H1 (cell line): ENCODE results near the gene ZNF658. TPM values are rescaled to one million over a fixed set of nuclear protein-coding genes. Genes with fewer than 3 reads are reported as not detected.
"Not testable (repeated sequence)": the region's sequence is repeated elsewhere in the genome, so short reads cannot be mapped to it uniquely, and the experiment has no call there.

Source experiments
- CTCF ChIA-PET: fragments of 300-600 bp; sonication (Branson Sonifier 250); formaldehyde crosslinking; loops from one replicate; lab custom pipeline; 2021; ENCODE audit not compliant: partially characterized antibody; lab: Charles Lee
- POLR2A ChIA-PET: fragments of 300-600 bp; sonication (Branson Sonifier 250); formaldehyde crosslinking; loops from one replicate; lab custom pipeline; 2021; ENCODE audit warnings: inconsistent platforms; ENCODE audit not compliant: partially characterized antibody; lab: Charles Lee
- DNase-seq, 2 experiments: peaks; one replicate each; pipeline versions ENCODE4 v3.0.0 to v3.0.0-alpha.2; 2010 to 2022; ENCODE audit warnings: low spot score in 2 of 2, low read depth in 1 of 2, mixed read lengths in 1 of 2
- FAIRE-seq: peaks from 2 replicates; lab custom pipeline; 2011; peaks lifted over from hg19 to GRCh38; lab: Jason Lieb, UNC
- H2AFZ ChIP-seq: 2 replicates; pipeline ENCODE4 v1.8.1; 2012; ENCODE audit warnings: low read length, inconsistent platforms
- H2AK5ac ChIP-seq: 2 replicates; pipeline ENCODE4 v1.6.1; 2013; ENCODE audit warnings: low read depth, low read length
- H2BK120ac ChIP-seq: replicated peaks from 2 replicates; pipeline ENCODE3; 2013; ENCODE audit warnings: low read depth, low read length, inconsistent platforms
- H2BK12ac ChIP-seq: 2 replicates; pipeline ENCODE4 v1.6.1; 2013; ENCODE audit warnings: low read depth, low read length
- H2BK15ac ChIP-seq: 2 replicates; pipeline ENCODE4 v1.6.1; 2013; ENCODE audit warnings: low read length
- H2BK20ac ChIP-seq: 2 replicates; pipeline ENCODE4 v1.6.1; 2013; ENCODE audit warnings: low read length
- H2BK5ac ChIP-seq: 2 replicates; pipeline ENCODE4 v1.6.1; 2013; ENCODE audit warnings: low read depth, low read length
- H3K14ac ChIP-seq: 2 replicates; pipeline ENCODE4 v1.6.1; 2013; ENCODE audit warnings: inconsistent platforms; ENCODE audit not compliant: insufficient read length
- H3K18ac ChIP-seq: 2 replicates; pipeline ENCODE4 v1.6.1; 2013; ENCODE audit warnings: low read length; ENCODE audit errors: extremely low read depth
- H3K23ac ChIP-seq: 2 replicates; pipeline ENCODE4 v1.6.1; 2013; ENCODE audit warnings: inconsistent platforms; ENCODE audit not compliant: insufficient read length
- H3K23me2 ChIP-seq: 2 replicates; pipeline ENCODE4 v1.6.1; 2013; ENCODE audit warnings: low read depth, low read length
- H3K27ac ChIP-seq: 2 replicates; pipeline ENCODE4 v1.6.1; 2011; ENCODE audit warnings: low read depth, low read length, inconsistent platforms
- H3K27me3 ChIP-seq, 4 experiments: replicated peaks in 1 of 4; 1 replicate in 1 of 4; 2 replicates in 3 of 4; pipeline versions ENCODE4 v1.6.1 to v1.8.1; 2011 to 2013; ENCODE audit warnings: low read length in 3 of 4, mild to moderate bottlenecking in 3 of 4, inconsistent platforms in 2 of 4, mixed read lengths in 2 of 4, moderate library complexity in 1 of 4; ENCODE audit not compliant: control insufficient read depth in 3 of 4, insufficient read depth in 3 of 4; ENCODE audit errors: extremely low read depth in 1 of 4
- H3K36me3 ChIP-seq, 4 experiments: 2 replicates each; pipeline versions ENCODE4 v1.6.1 to v1.8.1; 2011 to 2013; ENCODE audit warnings: mild to moderate bottlenecking in 4 of 4, low read length in 3 of 4, moderate library complexity in 2 of 4, control low read depth in 1 of 4, inconsistent platforms in 1 of 4; ENCODE audit not compliant: insufficient read depth in 4 of 4, control insufficient read depth in 2 of 4
- H3K4ac ChIP-seq: replicated peaks from 2 replicates; pipeline ENCODE3; 2013; ENCODE audit warnings: low read length, low read depth, mixed read lengths, inconsistent platforms; ENCODE audit not compliant: insufficient read length
- H3K4me1 ChIP-seq, 4 experiments: replicated peaks in 1 of 4; 1 replicate in 1 of 4; 2 replicates in 3 of 4; pipeline versions ENCODE4 v1.6.1 to v1.8.1; 2011 to 2013; ENCODE audit warnings: low read length in 3 of 4, inconsistent platforms in 2 of 4, mixed read lengths in 1 of 4; ENCODE audit not compliant: insufficient read depth in 4 of 4, control insufficient read depth in 3 of 4
- H3K4me2 ChIP-seq, 2 experiments: 2 replicates each; pipeline versions ENCODE4 v1.6.1 to v1.8.1; 2011 to 2013; ENCODE audit warnings: low read depth in 2 of 2, low read length in 2 of 2, control low read depth in 1 of 2, inconsistent platforms in 1 of 2, mild to moderate bottlenecking in 1 of 2; ENCODE audit not compliant: insufficient read depth in 1 of 2
- H3K4me3 ChIP-seq, 4 experiments: fragments of 200-600, 300-600 bp in 1 of 4; sonication (generic), shearing (Covaris generic), sonication (Bioruptor Twin) in 1 of 4; 2 replicates each; pipeline versions ENCODE4 v1.5.1 to v1.8.1; 2011 to 2016; ENCODE audit warnings: low read length in 4 of 4, low read depth in 3 of 4, control low read depth in 2 of 4, inconsistent platforms in 2 of 4, mild to moderate bottlenecking in 2 of 4, mixed read lengths in 1 of 4, moderate library complexity in 1 of 4; ENCODE audit not compliant: insufficient read depth in 2 of 4; ENCODE audit errors: extremely low read depth in 1 of 4
- H3K56ac ChIP-seq: replicated peaks from 2 replicates; pipeline ENCODE3; 2013; ENCODE audit warnings: low read depth, mild to moderate bottlenecking, mixed read lengths, low read length, inconsistent platforms; ENCODE audit not compliant: insufficient read length
- H3K79me1 ChIP-seq: 2 replicates; pipeline ENCODE4 v1.6.1; 2013; ENCODE audit warnings: low read depth, low read length, control low read depth
- H3K79me2 ChIP-seq, 2 experiments: 2 replicates each; pipeline versions ENCODE4 v1.6.1 to v1.8.1; 2012 to 2013; ENCODE audit warnings: low read length in 2 of 2, mild to moderate bottlenecking in 2 of 2, inconsistent platforms in 1 of 2; ENCODE audit not compliant: insufficient read depth in 2 of 2, control insufficient read depth in 1 of 2
- H3K9ac ChIP-seq, 4 experiments: replicated peaks in 1 of 4; 1 replicate in 1 of 4; 2 replicates in 3 of 4; pipeline versions ENCODE4 v1.6.1 to v1.8.1; 2011 to 2013; ENCODE audit warnings: low read depth in 3 of 4, low read length in 3 of 4, control low read depth in 2 of 4, mild to moderate bottlenecking in 2 of 4, moderate library complexity in 2 of 4, inconsistent platforms in 1 of 4; ENCODE audit errors: extremely low read depth in 1 of 4
- H3K9me3 ChIP-seq, 2 experiments: 2 replicates each; pipeline versions ENCODE4 v1.6.1 to v1.8.1; 2012 to 2013; ENCODE audit warnings: mild to moderate bottlenecking in 2 of 2, moderate library complexity in 2 of 2, control low read depth in 1 of 2, inconsistent platforms in 1 of 2, low read depth in 1 of 2, low read length in 1 of 2, mixed read lengths in 1 of 2; ENCODE audit not compliant: insufficient read depth in 2 of 2
- H4K20me1 ChIP-seq, 2 experiments: replicated peaks in 1 of 2; 2 replicates each; pipeline versions ENCODE3 to v1.8.1; 2011 to 2013; ENCODE audit warnings: inconsistent platforms in 2 of 2, low read length in 2 of 2, mild to moderate bottlenecking in 1 of 2; ENCODE audit not compliant: insufficient read depth in 2 of 2, control insufficient read depth in 1 of 2
- H4K5ac ChIP-seq: 2 replicates; pipeline ENCODE4 v1.6.1; 2013; ENCODE audit warnings: low read length, low read depth, mixed read lengths, inconsistent platforms; ENCODE audit not compliant: insufficient read length
- H4K8ac ChIP-seq: 2 replicates; pipeline ENCODE4 v1.8.0; 2013; ENCODE audit warnings: mild to moderate bottlenecking, moderate library complexity, low read length, inconsistent platforms; ENCODE audit not compliant: insufficient read depth; ENCODE audit errors: extremely low read depth
- H4K91ac ChIP-seq: replicated peaks from 2 replicates; pipeline ENCODE3; 2013; ENCODE audit warnings: low read length, mixed read lengths, inconsistent platforms; ENCODE audit not compliant: insufficient read length
- KDM4A ChIP-seq: IDR thresholded peaks from one replicate; pipeline ENCODE4 v1.7.1; 2012; ENCODE audit warnings: low read depth, mild to moderate bottlenecking, moderate library complexity, low read length, inconsistent platforms; ENCODE audit not compliant: severe bottlenecking
- MAX ChIP-seq: IDR thresholded peaks from 2 replicates; pipeline ENCODE4 v1.6.1; 2012; ENCODE audit warnings: inconsistent platforms
- NRF1 ChIP-seq: IDR thresholded peaks from 2 replicates; pipeline ENCODE4 v1.6.1; 2011; ENCODE audit warnings: mild to moderate bottlenecking, low read depth, low read length, improper control_type of control experiment
- WGBS, 2 experiments: shearing (Covaris generic) in 1 of 2; methylation state at CpG; one replicate each; pipeline versions ENCODE4 v1.1.6 to v1.1.7; 2013 to 2015; ENCODE audit warnings: low lambda C conversion rate in 2 of 2, mixed read lengths in 2 of 2, inconsistent platforms in 1 of 2, low coverage in 1 of 2, missing lambda C conversion rate in 1 of 2; ENCODE audit not compliant: insufficient replicate concordance in 2 of 2, insufficient coverage in 1 of 2, insufficient read length in 1 of 2; ENCODE audit errors: extremely low coverage in 1 of 2, missing lambda C conversion rate in 1 of 2; 5-methylcytosine and 5-hydroxymethylcytosine counted together
- long read RNA-seq, 2 experiments: library from RNA in 1 of 2; library from capped mRNA in 1 of 2; stranded (forward); transcript quantifications; one replicate each; pipeline ENCODE4 v2.0.0, GENCODE V29; 2021; ENCODE audit warnings: inconsistent platforms in 1 of 2
- polyA minus RNA-seq, 3 experiments: library from RNA; depleted of rRNA, polyadenylated mRNA; stranded (reverse); fragments of >200 nt; gene quantifications; 1 replicate in 2 of 3; 2 replicates in 1 of 3; pipeline ENCODE4 v1.2.3, GENCODE V29; 2011
- polyA plus RNA-seq, 7 experiments: library from polyadenylated mRNA; depleted of rRNA in 3 of 7; stranded (reverse) in 5 of 7; unstranded in 2 of 7; fragments of >200 nt in 5 of 7; fragments of 200-250 nt in 2 of 7; gene quantifications; 1 replicate in 5 of 7; 2 replicates in 1 of 7; 4 replicates in 1 of 7; pipeline versions ENCODE4 v1.2.1 to v1.2.3, GENCODE V29; 2011 to 2013; ENCODE audit warnings: missing spikeins in 2 of 7, mixed read lengths in 2 of 7
- total RNA-seq: library from RNA; stranded (reverse); fragmentation: NEBNext Ultra II Directional; extraction: Animal tissue kit (Norgen Biotek cat#: 25700); gene quantifications from 2 replicates; pipeline ENCODE4 v1.2.1, GENCODE V29; 2021

The ZNF658 gene
- total RNA-seq (5.0 and 5.4 TPM in 2 replicates), polyA plus RNA-seq (2011; rRNA removed) (0.53 and 0.80 TPM in 2 replicates), polyA minus RNA-seq (2011; rRNA and poly(A)+ RNA removed) (4.5 and 6.9 TPM in 2 replicates)
- polyA plus RNA-seq (2011; cell fraction: cytosol; rRNA removed): 1.7 TPM
- polyA plus RNA-seq (2011; cell fraction: nucleus; rRNA removed): 1.5 TPM
- 1.9 to 2.6 TPM (median 2.2 TPM) in 4 replicates for polyA plus RNA-seq (2012, experiment 1 of 2)
- polyA plus RNA-seq (2012, experiment 2 of 2): 0.28 TPM
- polyA plus RNA-seq (2013, experiment 1 of 2): 2.6 TPM
- 2.7 TPM for polyA plus RNA-seq (2013, experiment 2 of 2)
- polyA minus RNA-seq (2011; cell fraction: cytosol; rRNA and poly(A)+ RNA removed): 4.6 TPM
- polyA minus RNA-seq (2011; cell fraction: nucleus; rRNA and poly(A)+ RNA removed): 12.9 TPM
- long read RNA-seq, experiment 1, partial matches to known transcripts: 0 of 2 reads
- long read RNA-seq, experiment 1, other reads (novel, unspliced or antisense): 2 of 2 reads
- long read RNA-seq, experiment 2, partial matches to known transcripts: 0 of 1 reads
- long read RNA-seq, experiment 2, other reads (novel, unspliced or antisense): 1 of 1 reads

GRCh38 chr9:66900490-66901131, at the start of gene ZNF658:
Gene ZNF658 (plus strand): TSS chr9:66900725. CDS start chr9:66903562, 2,837 bp downstream.
- H2BK20ac ChIP-seq, H3K4me1 ChIP-seq, FAIRE-seq, H4K5ac ChIP-seq, H3K36me3 ChIP-seq, H3K79me2 ChIP-seq, H4K20me1 ChIP-seq, H3K27me3 ChIP-seq, H2AK5ac ChIP-seq, H2BK15ac ChIP-seq, H3K14ac ChIP-seq, POLR2A ChIA-PET, H4K91ac ChIP-seq, H2BK5ac ChIP-seq, H3K56ac ChIP-seq, H2BK12ac ChIP-seq, H3K4ac ChIP-seq, H3K18ac ChIP-seq, H3K9me3 ChIP-seq, H2BK120ac ChIP-seq, H4K8ac ChIP-seq, H2AFZ ChIP-seq, H3K23me2 ChIP-seq: not testable (repeated sequence)
- Histone ChIP-seq H3K9ac (peak within 1 kb of the TSS in 1 of 4 experiments; percentile 44; a peak in 2 of 7 replicates), H3K4me2 (peak within 1 kb of the TSS; percentile 64 to 78)
- 11% methylated on average over 39 of the region's 46 CpGs; no CpG with 5 or more reads in 1 of the 2 experiments for WGBS, 2 experiments
- peak; percentile 69 to 92 for DNase-seq
- TF ChIP-seq NRF1: peak; percentile 42
- 0 out of 2 replicates have a peak, but pooled peaks have one; percentile 18 for TF ChIP-seq MAX
- peak; percentile 46 for TF ChIP-seq KDM4A
- TF ChIP-seq, all 59 proteins: peak for 3; not testable (repeated sequence) for 56
- H3K79me1 ChIP-seq, H3K27ac ChIP-seq, CTCF ChIA-PET, H3K23ac ChIP-seq: not testable (repeated sequence)
- H3K4me3 ChIP-seq: peak within 1 kb of the TSS; percentile 34 to 57 (median 44); a peak in 7 of 8 replicates
